HL-60 (cell line): ENCODE measurements around the gene RASAL2.

ENCODE experiments used
- CTCF ChIP-seq: IDR thresholded peaks from one replicate; pipeline ENCODE4 v1.5.1; 2011; ENCODE audit warnings: low read length, control low read depth, inconsistent platforms; ENCODE audit not compliant: insufficient read depth
- GABPA ChIP-seq: IDR thresholded peaks from 2 replicates; pipeline ENCODE4 v1.6.1; 2012; ENCODE audit warnings: low read depth
- POLR2AphosphoS5 ChIP-seq: IDR thresholded peaks from 2 replicates; pipeline ENCODE4 v1.6.1; 2012; ENCODE audit warnings: low read depth
- REST ChIP-seq: IDR thresholded peaks from 2 replicates; pipeline ENCODE4 v1.6.1; 2012; ENCODE audit warnings: low read depth; ENCODE audit not compliant: insufficient replicate concordance
- SPI1 ChIP-seq: IDR thresholded peaks from 2 replicates; pipeline ENCODE4 v1.6.1; 2012; ENCODE audit warnings: low read depth, mild to moderate bottlenecking, borderline replicate concordance

GRCh38 chr1:178509414-178510007, 415.6 kb downstream of the RASAL2 start:
- TF ChIP-seq CTCF (no peak), SPI1 (no peak), POLR2AphosphoS5 (no peak), REST (no peak), GABPA (no peak)
